ENCODE results near the gene DZANK1.
"Not testable (repeated sequence)": the region's sequence is repeated elsewhere in the genome, so short reads cannot be mapped to it uniquely, and the experiment has no call there.

DZANK1 gene

GRCh38 chr20:18440403-18440802 is 26.4 kb downstream of the DZANK1 start:
- DNase-seq (ENCODE audit: low read depth in 2 of 2) = no peak

DNA sequence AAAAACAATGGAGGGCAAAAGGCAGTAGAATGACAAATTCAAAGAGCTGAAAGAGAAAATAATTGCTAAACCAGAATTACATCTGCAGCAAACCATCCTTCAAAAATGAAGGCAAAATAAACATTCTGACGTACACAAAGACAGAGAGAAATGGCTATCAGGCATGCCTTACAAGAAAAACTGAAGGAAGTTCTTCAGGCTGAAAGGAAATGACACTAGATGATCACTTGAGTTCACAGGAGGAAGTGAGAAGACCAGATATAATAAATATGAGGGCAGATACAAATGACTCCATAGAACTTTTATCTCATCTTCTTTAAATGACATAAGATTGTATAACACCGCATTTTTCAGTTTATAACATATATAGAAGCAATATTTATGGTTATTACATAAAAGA is 30.0 kb downstream of the DZANK1 start:
- DNase-seq (ENCODE audit: low read depth in 2 of 2) = no peak

DNA sequence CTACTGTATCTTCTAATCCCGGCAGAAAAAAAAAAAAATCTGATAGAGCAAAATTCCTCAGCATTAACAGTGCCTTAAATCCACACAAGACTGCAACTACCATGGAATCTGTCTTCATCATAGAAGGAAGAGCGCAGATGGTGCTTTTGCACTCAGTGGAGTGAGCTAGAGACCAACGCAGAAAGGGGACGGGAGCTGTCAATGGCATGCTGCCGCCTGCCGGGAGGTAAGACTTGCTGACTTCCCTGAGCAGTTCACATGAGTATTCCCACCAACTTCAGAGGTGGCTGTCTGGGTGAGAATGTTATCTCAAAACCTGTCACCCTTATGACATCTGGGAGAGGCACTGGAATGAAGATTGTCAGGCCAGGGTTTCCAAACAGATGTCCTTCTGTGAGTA is 35.6 kb downstream of the DZANK1 start:
- no peak for DNase-seq (ENCODE audit: low read depth in 2 of 2)

DNA sequence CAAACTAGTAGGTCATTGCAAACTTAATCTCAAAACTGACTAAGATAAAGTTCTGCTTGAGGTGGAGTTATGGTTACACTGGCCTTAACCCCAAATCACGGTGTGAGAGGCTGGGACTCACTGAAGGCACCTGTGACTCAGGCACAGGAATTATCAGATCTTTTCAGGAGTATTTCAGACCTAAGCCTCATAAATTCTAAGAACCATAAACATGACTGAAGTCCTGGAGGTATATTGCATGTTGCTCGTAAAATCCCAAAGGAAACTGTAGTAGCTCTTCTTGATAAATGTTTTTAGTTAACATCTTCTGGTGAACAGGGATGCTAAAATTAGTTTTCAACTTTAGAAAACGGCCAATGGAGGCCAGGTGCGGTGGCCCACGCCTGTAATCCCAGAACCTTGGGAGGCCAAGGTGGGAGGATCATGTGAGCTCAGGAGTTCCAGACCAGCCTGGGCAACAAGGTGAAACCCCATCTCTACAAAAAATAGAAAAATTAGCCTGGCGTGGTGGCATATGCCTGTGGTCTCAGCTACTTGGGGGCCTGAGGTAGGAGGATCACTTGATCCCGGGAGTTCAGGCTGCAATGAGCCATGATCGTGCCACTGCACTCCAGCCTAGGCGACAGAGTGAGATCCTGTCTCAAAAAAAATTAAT is 36.5 kb downstream of the DZANK1 start:
- no peak for DNase-seq (ENCODE audit: low read depth in 2 of 2)

- no peak for DNase-seq (ENCODE audit: low read depth in 2 of 2)
Measured at GRCh38 chr20:18428490-18429173, 38.2 kb downstream of the DZANK1 start.

DNA sequence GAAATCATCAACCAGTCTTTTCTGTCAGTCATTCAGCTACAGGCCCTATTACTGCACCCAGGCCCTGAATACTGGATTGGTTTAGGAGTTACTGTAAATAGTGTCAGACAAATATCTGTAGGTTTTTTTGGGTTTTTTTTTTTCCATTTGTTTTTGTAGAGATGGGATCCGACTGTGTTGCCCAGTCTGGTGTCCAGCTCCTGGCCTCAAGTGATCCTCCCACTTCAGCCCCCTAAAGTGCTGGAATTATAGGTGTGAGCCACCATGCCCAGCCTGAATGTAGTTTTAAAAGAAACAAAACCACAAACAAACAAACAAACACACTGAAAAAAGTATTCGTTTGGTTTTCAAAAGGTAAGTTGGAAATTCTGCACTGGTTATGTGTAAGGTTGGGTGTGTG is 39.6 kb downstream of the DZANK1 start:
- DNase-seq (ENCODE audit: low read depth in 2 of 2) = no peak

DNA sequence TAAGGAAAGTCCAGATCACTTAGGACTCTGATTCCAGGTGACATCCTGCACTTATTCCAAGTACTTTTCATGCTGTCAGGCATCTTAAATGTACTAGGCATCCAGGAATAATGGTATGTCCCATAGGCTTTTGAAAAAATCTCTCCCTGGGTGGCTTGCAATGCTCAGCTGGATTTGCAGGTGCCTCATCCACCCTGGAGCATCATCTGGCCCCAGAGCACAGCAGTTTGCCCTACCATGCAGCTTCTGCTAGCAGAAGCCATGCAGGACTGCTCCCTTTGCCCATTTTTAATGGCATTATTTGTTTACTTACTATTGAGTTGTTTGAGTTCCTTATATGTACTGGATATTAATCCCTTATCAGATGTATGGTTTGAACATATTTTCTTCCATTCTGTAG is 45.2 kb downstream of the DZANK1 start:
- DNase-seq (ENCODE audit: low read depth in 2 of 2) = no peak

DNA sequence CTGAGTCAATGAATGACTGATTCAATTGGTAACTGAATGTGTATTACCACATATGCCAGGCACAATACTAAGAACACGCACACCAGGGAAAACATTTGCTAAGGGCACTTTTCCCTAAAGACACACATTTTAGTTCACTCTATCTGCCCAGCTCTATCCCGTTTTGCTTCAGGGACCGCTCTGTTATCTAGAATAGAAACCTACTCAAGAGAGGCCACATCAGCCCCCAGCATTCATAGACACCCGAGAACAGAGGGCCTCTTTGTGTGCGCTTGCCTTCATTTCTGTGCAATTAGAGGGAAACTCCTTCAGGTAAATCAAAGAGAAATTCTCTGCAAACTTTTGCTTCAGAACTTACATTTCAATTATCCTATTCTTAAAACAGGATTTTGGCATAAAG is 50.3 kb downstream of the DZANK1 start:
- no peak for DNase-seq (ENCODE audit: low read depth in 2 of 2)

GRCh38 chr20:18414140-18414539 is 52.7 kb downstream of the DZANK1 start:
- DNase-seq (ENCODE audit: low read depth in 2 of 2) = no peak

GRCh38 chr20:18412221-18412901 is 54.5 kb downstream of the DZANK1 start:
- DNase-seq (ENCODE audit: low read depth in 2 of 2) = no peak

DNA sequence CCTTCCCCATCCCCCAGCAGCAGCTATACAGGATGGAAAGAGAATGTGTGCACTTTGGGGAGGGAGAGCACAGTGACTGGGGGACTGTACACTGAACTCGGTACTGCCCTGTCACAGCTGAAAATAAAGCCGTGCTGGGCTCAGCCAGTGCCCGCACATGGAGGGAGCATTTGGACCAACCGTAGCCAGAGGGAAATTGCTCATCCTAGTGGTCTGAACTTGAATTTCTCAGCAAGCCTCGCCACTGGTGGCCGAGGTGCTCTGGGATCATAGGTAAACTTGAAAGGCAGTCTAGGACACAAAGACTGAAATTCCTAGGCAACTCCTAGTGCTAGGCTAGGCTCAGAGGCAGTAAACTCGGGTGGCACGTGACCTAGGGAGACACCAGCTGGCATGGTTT is 61.0 kb downstream of the DZANK1 start:
- no peak for DNase-seq (ENCODE audit: low read depth in 2 of 2)

- DNase-seq (ENCODE audit: low read depth in 2 of 2) = no peak
Measured at GRCh38 chr20:18404172-18404571, 62.7 kb downstream of the DZANK1 start.

DNA sequence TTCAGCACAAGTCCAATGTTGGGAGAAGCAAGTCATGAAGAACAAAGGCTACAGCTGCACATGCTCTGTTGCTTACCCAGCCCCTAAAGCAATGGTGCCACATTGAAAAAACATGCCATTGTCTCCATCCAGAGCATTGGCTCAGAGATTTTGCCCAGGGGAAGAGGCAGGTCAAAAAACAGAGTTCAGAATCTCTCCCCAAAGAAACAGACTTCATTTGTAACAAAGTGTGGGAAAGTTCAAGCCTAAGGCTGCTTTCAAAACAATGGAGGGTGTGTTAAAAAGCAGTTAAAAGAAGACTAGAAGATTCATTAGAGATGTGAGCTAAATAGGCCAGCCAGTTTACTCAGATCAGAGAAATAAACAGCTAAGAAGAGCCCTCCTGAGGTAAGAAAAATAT is 63.6 kb downstream of the DZANK1 start:
- no peak for DNase-seq (ENCODE audit: low read depth in 2 of 2)

DNA sequence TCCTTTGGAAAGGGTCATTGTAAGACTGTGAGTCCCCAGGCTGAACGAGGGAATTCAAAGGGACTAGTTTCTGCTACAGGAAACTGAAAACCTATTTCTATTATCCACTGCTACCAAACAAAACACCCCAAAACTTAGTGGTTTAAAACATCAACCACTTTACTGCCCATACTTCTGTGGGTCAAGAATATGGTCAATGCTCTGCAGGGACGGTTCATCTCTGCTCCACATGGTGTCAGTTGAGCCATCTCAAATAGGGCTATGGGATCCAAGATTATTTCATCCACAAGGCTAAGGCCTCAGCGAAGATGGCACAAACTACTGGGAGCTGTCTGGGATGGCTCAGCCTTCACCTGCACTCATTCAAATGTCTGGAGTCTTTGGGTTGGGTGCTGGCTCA is 65.5 kb downstream of the DZANK1 start:
- no peak for DNase-seq (ENCODE audit: low read depth in 2 of 2)

GRCh38 chr20:18400460-18400859 is 66.4 kb downstream of the DZANK1 start:
- no peak for DNase-seq (ENCODE audit: low read depth in 2 of 2)

DNA sequence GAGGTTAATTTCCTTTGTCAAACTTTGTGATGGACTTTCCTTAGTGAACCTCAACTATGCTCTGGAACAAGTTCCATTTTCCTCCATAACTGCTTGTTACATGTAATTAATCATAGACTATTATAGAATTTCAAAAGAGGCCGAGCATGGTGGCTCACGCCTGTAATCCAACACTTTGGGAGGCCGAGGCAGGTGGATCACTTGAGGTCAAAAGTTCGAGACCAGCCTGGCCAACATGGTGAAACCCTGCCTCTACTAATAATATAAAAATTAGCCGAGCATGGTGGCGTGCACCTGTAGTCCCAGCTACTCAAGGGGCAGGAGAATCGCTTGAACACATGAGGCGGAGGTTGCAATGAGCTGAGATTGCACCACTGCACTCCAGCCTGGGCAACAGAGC is 68.1 kb downstream of the DZANK1 start:
- not testable (repeated sequence) for DNase-seq (ENCODE audit: low read depth in 2 of 2)

DNA sequence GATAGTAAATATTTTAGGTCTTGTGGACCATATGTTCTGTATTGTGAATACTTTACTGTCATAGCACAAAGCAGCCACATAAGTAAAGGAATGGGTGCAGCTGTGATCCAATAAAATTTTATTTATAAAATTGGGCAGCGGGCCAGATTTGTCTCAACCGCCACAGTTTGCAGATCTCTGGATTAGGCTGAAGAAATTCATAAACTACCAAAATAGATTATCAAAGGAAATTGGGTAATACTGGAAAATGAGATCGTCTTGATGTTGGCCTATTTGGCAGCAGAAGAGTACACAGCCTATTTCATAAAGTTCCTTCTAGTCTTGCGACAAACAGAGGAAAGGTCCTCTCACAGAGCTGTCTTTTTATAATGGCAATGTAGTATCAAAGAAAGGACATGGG is 69.8 kb downstream of the DZANK1 start:
- no peak for DNase-seq (ENCODE audit: low read depth in 2 of 2)

DNA sequence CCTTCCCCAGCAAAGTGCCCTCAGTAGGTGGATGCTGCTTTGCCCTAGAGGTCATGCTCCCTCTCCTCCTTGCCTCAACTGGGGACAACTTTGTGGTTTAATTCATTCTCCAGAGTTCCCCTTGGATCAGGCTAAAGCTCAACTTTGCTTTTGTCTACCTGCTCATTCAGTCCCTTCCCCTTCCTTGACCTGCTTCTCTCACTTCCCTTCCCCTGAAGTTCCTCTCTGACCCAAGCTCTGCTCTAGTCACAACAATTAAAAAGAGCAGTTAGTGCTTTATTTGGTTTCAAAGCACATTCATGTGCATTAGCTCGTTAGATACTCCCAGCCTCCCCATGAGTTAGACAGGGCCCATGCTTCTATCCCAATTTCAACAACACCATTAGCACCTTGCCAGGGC is 71.3 kb downstream of the DZANK1 start:
- no peak for DNase-seq (ENCODE audit: low read depth in 2 of 2)

- DNase-seq (ENCODE audit: low read depth in 2 of 2) = no peak
Measured at GRCh38 chr20:18394363-18394762, 72.5 kb downstream of the DZANK1 start.

GRCh38 chr20:18391686-18392085 is 75.1 kb downstream of the DZANK1 start:
- DNase-seq (ENCODE audit: low read depth in 2 of 2) = no peak

- DNase-seq (ENCODE audit: low read depth in 2 of 2) = no peak
Measured at GRCh38 chr20:18390201-18390600, 76.6 kb downstream of the DZANK1 start.

DNA sequence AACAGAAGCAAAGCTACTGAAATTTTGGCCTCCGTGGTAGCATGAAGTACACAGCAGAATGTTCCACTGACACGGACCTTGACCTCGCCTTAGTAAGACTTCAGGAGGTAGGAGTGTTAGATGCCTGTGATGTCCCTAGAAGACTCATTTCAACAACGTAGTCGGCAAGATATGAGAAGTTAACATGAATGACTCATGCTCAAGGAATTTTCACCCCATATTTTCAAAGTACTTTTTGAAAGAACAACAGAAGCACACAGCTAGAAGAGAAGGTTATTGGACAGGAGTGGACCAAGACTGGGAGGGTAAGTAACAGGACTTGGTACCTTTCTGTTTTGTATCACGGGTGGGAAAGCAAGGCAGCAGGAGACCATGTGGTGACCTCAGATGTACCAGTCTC is 78.0 kb downstream of the DZANK1 start:
- DNase-seq (ENCODE audit: low read depth in 2 of 2) = no peak

DNA sequence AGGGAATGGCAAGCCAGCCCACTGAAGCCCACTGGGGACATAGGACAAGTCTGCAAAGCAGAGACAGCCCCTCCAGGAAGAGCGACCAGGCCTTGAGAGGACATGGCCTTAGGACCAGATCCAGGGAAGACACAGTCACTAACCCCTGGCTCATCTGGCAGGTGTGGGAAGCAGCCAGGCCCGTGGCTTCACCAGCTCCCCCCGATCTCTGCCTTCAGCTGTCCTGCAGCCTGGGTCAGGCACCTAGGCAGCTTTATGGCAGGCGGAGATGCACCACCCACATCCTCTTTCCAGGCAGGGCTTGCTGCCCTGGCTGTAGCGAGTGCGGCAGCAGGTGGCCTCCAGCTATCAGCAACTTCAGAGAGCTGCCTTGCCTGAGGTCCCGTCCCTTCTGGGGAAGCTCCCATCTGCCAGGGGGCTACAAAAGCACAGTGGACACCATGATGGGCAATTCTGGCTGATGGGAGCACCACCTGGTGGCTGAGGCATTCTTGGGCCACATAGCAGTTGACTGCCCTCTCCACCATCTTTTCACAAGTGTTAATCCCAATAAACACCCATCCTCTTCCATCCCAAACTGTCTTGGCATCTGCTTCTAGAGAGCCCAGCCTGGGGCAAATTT is 85.8 kb downstream of the DZANK1 start:
- no peak for DNase-seq (ENCODE audit: low read depth in 2 of 2)
